GM23338 (cell line): ENCODE measurements around the gene GRIA3.

Experiments
- CREB1 ChIP-seq: fragments of 250-450 bp; sonication (Bioruptor Pico); IDR thresholded peaks from 2 replicates; pipeline ENCODE4 v1.5.0; 2020; ENCODE audit warnings: low read depth, mild to moderate bottlenecking, moderate library complexity
- EZH2 ChIP-seq: fragments of 200-600 bp; sonication (generic); IDR thresholded peaks from one replicate; pipeline ENCODE4 v1.8.0; 2017; ENCODE audit warnings: antibody characterized with exemption, mild to moderate bottlenecking, low read depth; ENCODE audit not compliant: unreplicated experiment
- EZH2phosphoT487 ChIP-seq: fragments of 200-600 bp; sonication (generic); IDR thresholded peaks from one replicate; pipeline ENCODE4 v1.8.1; 2018; ENCODE audit warnings: antibody characterized with exemption; ENCODE audit not compliant: unreplicated experiment
- POLR2AphosphoS5 ChIP-seq: IDR thresholded peaks from 2 replicates; pipeline ENCODE4 v1.6.1; 2016; ENCODE audit warnings: antibody characterized with exemption, low read depth
- ZNF114 ChIP-seq: fragments of 250-450 bp; sonication (Bioruptor Pico); IDR thresholded peaks from 2 replicates; pipeline ENCODE4 v1.5.0; 2020; ENCODE audit warnings: mild to moderate bottlenecking, moderate library complexity
- ZNF331 ChIP-seq: fragments of 250-450 bp; sonication (Bioruptor Pico); IDR thresholded peaks from 2 replicates; pipeline ENCODE4 v1.5.0; 2020; ENCODE audit warnings: low read depth, mild to moderate bottlenecking, moderate library complexity
- TF ChIP-seq, protein P1 (sequence below), 2 experiments: fragments of 200-600 bp in 1 of 2; sonication (generic) in 1 of 2; conservative IDR thresholded peaks; 2 replicates each; pipeline versions ENCODE4 v1.5.1 to v1.6.1; 2016 to 2017; ENCODE audit warnings: antibody characterized with exemption in 2 of 2, low read depth in 2 of 2, mild to moderate bottlenecking in 2 of 2, moderate library complexity in 1 of 2
- TF ChIP-seq, protein P2 (sequence below): IDR thresholded peaks from one replicate; pipeline ENCODE4 v1.6.1; 2018; ENCODE audit warnings: antibody characterized with exemption; ENCODE audit not compliant: unreplicated experiment

DNA sequence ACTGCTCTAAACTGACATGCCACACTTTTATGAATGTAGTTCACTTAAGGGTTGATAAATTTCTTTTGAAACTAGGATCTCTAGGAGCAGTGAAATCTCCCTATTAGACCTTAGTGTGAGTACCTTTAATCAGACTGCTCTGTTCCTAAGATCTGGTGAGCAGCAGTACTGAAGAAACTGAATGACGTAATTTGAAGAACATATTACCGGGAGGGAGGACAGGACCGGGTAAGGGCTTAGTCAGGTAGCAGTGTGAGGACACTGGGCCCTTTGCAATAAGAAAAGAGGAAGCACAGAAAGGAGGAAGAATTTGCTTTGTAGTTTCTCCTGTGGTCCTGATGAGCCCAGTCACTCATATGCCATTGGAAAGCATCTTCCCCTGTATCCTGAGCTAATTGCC, 293.6 kb downstream of the GRIA3 start:
- TF ChIP-seq, protein P1, sequence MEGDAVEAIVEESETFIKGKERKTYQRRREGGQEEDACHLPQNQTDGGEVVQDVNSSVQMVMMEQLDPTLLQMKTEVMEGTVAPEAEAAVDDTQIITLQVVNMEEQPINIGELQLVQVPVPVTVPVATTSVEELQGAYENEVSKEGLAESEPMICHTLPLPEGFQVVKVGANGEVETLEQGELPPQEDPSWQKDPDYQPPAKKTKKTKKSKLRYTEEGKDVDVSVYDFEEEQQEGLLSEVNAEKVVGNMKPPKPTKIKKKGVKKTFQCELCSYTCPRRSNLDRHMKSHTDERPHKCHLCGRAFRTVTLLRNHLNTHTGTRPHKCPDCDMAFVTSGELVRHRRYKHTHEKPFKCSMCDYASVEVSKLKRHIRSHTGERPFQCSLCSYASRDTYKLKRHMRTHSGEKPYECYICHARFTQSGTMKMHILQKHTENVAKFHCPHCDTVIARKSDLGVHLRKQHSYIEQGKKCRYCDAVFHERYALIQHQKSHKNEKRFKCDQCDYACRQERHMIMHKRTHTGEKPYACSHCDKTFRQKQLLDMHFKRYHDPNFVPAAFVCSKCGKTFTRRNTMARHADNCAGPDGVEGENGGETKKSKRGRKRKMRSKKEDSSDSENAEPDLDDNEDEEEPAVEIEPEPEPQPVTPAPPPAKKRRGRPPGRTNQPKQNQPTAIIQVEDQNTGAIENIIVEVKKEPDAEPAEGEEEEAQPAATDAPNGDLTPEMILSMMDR (conservative IDR thresholded peaks at IDR 0.05; ENCODE audit: low read depth in 2 of 2) = no peak
- TF ChIP-seq POLR2AphosphoS5 (no peak), CREB1 (CRISPR knock-in tag) (no peak), EZH2phosphoT487 (no peak), EZH2 (no peak), ZNF331 (CRISPR knock-in tag) (no peak), ZNF114 (CRISPR knock-in tag) (no peak)
- TF ChIP-seq, protein P2, sequence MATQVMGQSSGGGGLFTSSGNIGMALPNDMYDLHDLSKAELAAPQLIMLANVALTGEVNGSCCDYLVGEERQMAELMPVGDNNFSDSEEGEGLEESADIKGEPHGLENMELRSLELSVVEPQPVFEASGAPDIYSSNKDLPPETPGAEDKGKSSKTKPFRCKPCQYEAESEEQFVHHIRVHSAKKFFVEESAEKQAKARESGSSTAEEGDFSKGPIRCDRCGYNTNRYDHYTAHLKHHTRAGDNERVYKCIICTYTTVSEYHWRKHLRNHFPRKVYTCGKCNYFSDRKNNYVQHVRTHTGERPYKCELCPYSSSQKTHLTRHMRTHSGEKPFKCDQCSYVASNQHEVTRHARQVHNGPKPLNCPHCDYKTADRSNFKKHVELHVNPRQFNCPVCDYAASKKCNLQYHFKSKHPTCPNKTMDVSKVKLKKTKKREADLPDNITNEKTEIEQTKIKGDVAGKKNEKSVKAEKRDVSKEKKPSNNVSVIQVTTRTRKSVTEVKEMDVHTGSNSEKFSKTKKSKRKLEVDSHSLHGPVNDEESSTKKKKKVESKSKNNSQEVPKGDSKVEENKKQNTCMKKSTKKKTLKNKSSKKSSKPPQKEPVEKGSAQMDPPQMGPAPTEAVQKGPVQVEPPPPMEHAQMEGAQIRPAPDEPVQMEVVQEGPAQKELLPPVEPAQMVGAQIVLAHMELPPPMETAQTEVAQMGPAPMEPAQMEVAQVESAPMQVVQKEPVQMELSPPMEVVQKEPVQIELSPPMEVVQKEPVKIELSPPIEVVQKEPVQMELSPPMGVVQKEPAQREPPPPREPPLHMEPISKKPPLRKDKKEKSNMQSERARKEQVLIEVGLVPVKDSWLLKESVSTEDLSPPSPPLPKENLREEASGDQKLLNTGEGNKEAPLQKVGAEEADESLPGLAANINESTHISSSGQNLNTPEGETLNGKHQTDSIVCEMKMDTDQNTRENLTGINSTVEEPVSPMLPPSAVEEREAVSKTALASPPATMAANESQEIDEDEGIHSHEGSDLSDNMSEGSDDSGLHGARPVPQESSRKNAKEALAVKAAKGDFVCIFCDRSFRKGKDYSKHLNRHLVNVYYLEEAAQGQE = no peak
